ENCODE measurements around the gene SMAD4.

The SMAD4 gene

GRCh38 chr18:51064256-51064655, 34.2 kb downstream of the SMAD4 start:
- TF ChIP-seq CTCF (IDR thresholded peaks at IDR 0.05; ENCODE audit: borderline replicate concordance, control extremely low read depth, extremely low read depth, insufficient read depth, missing control alignments) = no peak
- in situ Hi-C loops (cut with MboI; ENCODE audit: low sequenced_read_pairs, unreplicated experiment) = no loop called here
- no peak for DNase-seq (ENCODE audit: low spot score)

GRCh38 chr18:51066273-51066672, 36.3 kb downstream of the SMAD4 start:
- in situ Hi-C loops (cut with MboI; ENCODE audit: low sequenced_read_pairs, unreplicated experiment) = no loop called here

GRCh38 chr18:51068105-51068504, 38.1 kb downstream of the SMAD4 start:
- no peak for TF ChIP-seq CTCF (IDR thresholded peaks at IDR 0.05; ENCODE audit: borderline replicate concordance, control extremely low read depth, extremely low read depth, insufficient read depth, missing control alignments)
- in situ Hi-C loops (cut with MboI; ENCODE audit: low sequenced_read_pairs, unreplicated experiment) = no loop called here
- DNase-seq (ENCODE audit: low spot score) = no peak

More at GRCh38 chr18:51066273-51066672, 36.3 kb downstream of the SMAD4 start:
- no peak for DNase-seq (ENCODE audit: low spot score)
- no peak for TF ChIP-seq CTCF (IDR thresholded peaks at IDR 0.05; ENCODE audit: borderline replicate concordance, control extremely low read depth, extremely low read depth, insufficient read depth, missing control alignments)

- TF ChIP-seq CTCF (IDR thresholded peaks at IDR 0.05; ENCODE audit: borderline replicate concordance, control extremely low read depth, extremely low read depth, insufficient read depth, missing control alignments) = no peak
- no peak for DNase-seq (ENCODE audit: low spot score)
- in situ Hi-C loops (cut with MboI; ENCODE audit: low sequenced_read_pairs, unreplicated experiment) = no loop called here
These were observed 39.9 kb downstream of the SMAD4 start for GRCh38 chr18:51069885-51070284.

- no peak for DNase-seq (ENCODE audit: low spot score)
- TF ChIP-seq CTCF (IDR thresholded peaks at IDR 0.05; ENCODE audit: borderline replicate concordance, control extremely low read depth, extremely low read depth, insufficient read depth, missing control alignments) = no peak
- in situ Hi-C loops (cut with MboI; ENCODE audit: low sequenced_read_pairs, unreplicated experiment) = no loop called here
These were observed 40.5 kb downstream of the SMAD4 start for GRCh38 chr18:51070545-51070944.

- TF ChIP-seq CTCF (IDR thresholded peaks at IDR 0.05; ENCODE audit: borderline replicate concordance, control extremely low read depth, extremely low read depth, insufficient read depth, missing control alignments) = no peak
- no peak for DNase-seq (ENCODE audit: low spot score)
- in situ Hi-C loops (cut with MboI; ENCODE audit: low sequenced_read_pairs, unreplicated experiment) = no loop called here
These were observed 42.7 kb downstream of the SMAD4 start for GRCh38 chr18:51072586-51073313.
